Activated gamma-delta T cell treated with anti-CD3 and anti-CD28 coated beads, Interleukin-2, amount 50 U/mL, for 16 hours (primary cell): ENCODE results near the gene TRIM54.
"Not testable (repeated sequence)": the region's sequence is repeated elsewhere in the genome, so short reads cannot be mapped to it uniquely, and the experiment has no call there.

Source experiments
- DNase-seq: peaks from one replicate; pipeline ENCODE4 v3.0.0-alpha.2; 2020; ENCODE audit warnings: low read depth

The TRIM54 gene

DNA sequence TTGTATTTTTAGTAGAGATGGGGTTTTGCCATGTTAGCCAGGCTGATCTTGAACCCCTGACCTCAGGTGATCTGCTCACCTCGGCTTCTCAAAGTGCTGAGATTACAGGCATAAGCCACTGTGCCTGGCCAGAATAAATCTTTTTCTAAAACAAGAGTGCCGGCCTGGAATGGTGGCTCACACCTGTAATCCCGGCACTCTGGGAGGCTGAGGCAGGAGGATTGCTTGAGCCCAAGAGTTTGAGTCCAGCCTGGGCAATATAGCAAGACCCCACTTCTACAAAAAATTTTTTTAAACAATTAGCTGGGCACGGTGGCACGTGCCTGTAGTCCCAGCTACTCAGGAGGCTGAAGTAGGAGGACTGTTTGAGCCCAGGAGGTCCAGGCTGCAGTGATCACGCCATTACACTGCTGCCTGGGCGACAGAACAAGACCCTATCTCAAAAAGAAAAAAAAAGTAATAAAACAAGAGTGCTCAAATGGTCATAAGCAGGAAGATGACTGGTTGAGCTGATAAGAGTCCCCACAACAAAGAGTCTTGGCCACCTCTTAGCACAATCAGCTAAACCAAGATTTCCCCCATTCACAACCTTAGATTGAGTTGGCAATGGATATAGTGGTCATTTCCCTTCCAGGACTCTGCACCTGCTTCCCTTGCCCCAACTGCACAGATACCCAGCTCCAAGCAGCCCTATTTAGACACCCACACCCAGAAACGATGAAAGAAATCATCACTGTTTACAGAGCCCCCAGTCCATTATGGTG is 31.8 kb downstream of the TRIM54 start:
- DNase-seq = no peak

DNA sequence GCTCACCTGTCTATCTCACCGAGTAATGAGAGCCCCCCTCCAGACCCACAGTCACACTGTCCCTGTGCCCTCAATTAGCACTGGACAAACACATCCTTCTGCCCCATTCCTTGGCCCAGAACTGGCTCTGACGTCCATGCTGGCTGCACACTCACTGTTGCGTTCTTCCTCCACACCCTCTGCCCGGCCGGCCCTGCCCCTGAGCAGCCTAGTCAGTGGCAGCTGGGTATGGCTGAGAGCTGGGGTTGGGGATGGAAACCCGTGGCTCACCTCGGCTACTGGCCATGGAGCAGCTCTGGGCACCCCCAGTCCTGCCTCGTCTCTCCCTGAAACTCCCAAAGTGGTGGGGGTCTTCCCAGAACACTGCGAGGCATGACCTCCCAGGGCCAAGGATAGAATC is 32.5 kb downstream of the TRIM54 start:
- no peak for DNase-seq

DNA sequence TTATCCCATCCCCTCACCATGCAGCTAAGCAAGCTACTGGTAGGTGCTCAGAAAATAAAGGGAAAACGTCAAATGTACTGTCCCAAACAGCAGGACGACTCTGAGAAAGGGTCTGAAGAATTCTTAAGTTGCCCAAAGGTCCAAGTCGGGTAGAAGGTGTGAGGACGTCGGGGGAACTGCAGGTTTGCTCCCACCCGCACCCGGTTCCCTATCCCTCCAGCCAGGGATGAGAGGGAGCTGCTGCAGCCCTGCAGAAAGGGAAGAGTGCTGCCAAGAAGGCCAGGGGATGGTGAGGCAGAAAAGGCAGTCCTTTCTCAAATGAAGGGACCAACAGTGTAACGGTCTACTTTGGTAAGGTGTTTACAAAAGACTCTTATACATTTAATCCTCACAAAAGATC is 32.9 kb downstream of the TRIM54 start:
- no peak for DNase-seq

DNA sequence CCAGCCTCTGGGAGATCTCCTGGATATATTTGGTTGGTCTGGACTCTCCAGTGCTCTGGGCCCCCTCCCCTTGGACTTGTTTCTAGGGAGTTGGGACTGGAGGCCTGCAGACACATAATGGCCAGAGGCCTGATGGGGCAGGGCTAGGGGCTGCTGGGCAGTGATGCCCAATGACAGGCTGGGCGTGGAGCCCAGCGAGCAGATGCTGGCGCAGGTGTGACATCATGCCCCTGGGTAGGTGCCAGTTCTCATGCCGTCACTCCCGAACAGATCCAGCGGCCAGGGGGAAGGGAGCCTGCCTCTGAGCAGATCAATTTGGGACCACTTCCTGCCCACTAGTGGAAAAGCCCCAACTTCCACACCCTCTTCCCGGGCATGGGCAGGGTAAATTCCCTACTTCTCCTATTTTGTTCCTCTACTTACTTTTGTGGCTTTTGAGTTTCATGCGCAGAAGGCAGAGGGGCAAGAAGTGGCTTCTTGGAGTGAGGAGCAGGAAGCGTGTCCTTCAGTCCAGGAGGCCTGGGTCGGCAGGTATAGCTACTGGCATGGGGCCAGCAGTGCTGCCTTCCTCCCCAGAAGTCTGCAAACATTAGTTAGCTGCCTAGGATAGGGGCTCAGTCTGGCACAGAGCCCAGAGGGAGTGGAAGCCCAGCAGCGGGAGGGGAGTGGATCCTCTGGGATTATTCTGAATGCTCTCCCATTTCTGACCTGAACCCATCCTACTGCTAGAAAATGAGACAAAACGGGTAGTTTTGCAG is 34.6 kb downstream of the TRIM54 start:
- DNase-seq = no peak

DNA sequence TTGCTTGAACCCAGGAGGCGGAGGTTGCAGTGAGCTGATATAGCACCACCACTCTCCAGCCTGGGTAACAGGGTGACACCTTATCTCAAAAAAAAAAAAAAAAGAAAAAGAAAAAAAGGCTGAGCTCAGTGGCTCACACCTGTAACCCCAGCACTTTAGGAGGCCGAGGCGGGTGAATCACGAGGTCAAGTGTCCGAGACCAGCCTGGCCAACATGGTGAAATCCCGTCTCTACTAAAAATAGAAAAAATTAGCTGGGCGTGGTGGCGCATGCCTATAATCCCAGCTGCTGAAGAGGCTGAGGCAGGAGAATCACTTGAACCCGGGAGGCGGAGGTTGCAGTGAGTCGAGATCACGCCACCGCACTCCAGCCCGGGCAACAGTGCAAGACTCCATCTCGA is 37.6 kb downstream of the TRIM54 start:
- DNase-seq = not testable (repeated sequence)

DNA sequence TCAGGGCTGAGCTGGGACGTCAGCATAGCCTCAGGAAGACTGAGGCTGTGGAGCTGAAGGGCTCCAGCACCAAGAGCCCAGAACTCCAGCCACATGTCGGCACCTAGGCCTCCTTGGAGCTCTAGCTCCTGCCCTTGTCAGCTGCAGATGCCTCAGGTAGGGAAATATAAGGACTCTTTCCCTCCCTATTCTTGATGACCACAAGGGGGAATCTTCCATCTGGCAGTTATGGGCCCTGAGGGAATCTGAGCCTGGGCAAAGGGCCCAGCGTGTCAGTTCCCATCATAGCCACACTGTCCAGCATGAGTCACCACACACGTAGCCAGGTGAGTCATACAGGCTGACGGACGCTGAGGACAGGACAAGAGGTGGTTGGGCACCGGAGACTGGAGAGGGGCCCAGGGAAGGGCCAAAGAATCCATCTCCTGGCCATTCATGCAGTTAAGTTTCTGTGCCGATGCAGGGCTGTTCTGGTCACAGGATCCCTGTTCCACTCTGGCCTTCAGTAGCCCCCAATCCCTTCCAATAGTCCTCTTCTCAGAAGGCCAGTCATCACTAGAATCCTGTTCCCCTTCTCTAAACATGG is 38.8 kb downstream of the TRIM54 start:
- no peak for DNase-seq

DNA sequence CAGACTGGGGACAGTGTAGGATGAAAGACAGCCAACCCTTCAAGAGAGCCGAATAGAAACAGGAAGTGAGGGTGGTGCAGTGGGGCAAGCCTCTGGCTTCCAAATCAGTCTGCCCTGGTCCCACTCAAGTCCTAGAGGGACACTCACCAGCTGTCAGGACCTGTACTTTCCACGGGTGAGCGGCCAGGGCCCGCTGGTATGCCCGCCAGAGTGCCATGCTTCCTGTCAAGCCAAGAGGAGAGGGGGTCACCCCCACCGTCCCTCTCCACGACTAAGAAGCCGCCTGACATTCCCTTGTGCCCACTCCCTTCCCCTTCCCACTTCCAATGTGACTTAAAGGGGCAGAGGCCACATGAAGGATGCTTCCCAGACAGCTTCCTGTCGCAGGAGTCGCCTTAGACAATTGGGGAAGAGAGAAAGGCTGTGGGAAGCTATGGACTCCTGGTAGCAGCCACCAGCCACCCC is 40.1 kb downstream of the TRIM54 start:
- no peak for DNase-seq

DNA sequence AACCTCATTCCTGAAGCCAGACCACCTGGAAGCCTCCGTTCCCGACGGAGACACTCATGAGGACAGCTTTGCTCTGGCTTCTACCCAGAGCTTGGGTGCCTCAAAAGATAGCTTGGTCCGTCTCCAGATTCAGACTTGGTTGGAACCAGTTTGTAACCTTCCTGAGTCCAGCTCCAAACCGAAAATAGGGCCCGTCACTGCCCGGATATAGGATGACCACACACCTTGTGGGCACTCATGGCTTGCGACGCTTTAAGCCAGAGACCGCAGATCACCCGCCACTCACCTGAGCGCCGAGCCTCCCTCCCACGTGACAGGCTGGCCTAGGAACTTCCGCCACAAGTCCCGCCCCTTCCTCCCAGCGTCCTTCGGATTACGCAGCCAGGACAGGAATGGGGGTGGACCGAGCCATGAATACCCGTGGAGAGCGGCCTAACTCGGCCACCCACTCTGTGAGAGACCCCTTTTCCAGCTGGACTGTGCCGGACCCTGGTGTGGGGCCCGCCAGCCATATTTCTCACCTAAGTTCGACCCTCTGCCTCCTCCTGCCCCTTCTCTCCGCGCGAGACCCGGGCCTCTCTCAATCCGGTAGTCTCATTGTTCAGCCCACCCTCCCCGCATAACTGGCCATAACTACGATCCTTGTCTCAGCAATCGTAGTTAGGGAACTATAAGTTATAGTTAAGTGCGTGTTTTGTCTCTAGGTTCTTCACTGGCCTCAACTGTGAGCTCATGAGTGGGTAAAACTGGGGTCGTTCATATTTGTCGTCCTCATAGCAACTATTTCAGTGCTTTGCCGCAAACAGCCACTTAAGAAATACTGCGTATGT is 40.8 kb downstream of the TRIM54 start, which contains the start of gene MPV17:
TSS of gene MPV17 (minus strand) at position 332 of the 830 bp plus-strand sequence. CDS start 580 bp downstream, outside the sequence.
- peak; percentile 80 for DNase-seq

DNA sequence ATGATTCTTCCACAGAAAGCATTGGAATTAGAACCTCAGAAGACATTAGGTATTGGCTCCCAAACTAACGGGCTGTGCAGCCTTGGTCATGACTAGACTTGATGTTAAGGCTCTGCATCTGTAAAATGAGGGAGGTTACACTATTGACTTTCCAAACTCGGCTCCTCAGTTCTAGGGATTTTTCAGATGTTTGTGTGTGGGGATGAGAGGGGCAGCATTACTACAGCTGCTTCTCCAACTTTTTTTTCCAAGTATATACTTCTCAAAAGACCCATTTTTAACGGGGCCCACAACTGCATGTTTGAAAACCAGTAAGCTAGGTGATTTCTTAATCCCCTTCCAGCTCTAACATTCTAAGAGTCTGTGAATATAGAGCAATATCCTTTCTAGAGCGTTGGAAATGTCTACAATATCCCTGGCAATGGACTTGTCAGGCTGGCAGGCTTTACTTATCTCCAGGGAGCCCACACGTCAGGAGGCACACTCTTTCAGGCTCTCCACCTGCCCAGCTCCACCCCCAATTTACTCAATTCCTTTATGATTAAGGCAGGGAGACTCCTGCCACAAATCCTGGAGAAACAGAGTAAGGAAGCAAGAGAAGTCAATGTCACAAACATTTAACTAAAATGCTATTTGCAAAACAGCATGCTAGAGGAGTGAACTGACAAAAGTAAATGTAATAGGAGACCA is 41.5 kb downstream of the TRIM54 start:
- no peak for DNase-seq

DNA sequence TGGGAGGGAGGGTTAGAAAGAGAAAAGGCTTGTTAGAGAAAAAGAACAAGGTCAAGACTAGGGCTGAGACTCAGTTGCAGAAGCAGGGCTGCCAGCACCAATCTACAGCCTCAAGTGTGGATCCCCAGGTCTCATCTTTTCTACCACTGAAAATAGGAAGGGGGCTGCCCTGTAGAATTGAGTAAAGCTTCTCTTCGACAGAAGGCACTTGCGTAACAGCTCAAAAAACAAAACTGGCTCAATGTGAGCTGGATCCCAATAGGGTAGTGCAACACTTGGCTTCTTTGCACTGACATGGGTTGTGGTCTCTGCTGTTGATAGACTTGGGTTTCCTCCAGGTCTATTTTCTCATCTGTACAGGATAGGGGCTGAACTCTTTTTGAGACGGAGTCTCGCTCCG is 42.5 kb downstream of the TRIM54 start:
- DNase-seq = no peak

DNA sequence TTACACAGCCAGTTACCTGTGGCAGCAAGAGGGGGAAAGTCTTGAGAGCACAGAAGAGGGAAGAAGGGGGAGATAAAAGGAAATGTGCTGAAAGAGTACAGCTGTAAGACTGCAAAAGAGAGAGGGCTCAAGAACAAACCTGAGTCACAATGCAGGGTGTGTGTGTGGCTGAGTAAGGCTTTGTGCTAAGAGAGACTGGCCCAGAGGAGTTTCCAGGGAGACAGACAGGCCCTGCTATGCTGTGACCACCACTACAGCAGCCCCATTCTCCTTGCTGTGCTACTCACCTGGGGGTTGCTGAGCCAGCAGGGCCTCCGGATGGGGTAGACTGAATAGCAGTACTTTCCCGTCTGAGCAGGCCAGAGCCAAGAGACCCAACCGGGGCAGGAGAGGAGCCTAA is 53.1 kb downstream of the TRIM54 start:
- no peak for DNase-seq

DNA sequence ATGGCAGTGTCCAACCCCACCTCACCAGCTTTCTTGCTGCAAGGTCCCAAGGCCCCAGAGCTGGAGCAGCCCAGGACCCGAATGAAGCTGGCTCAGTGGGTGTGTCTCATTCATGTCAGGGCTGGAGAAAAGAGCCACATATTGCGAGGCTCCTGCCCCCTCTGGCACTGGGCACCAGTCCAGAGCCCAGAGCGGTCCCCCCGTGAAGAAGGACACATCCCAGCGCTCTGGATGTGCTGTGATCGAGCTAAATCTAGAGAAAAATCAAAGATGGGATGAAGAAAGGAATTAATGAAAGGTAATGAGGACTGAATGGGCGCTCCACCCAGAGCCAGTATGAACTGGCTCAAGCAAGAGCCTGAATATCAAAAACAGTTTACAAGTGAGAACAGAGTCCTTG is 53.9 kb downstream of the TRIM54 start:
- DNase-seq = no peak

DNA sequence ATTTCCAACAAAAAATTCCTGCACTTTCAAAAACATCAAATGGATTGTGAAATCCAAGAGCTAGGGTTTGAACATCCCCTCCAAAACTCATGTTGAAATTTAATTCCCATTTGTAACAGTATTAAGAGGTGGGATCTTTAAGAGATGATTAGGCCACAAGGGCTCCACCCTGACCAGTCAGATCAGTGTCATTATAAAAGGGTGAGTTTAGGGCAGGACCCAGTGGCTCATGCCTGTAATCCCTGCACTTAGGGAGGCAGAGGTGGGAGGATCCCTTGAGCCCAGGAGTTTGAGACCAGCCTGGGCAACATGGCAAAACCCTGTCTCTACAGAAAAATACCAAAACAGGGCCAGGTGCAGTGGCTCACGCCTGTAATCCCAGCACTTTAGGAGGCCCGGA is 65.4 kb downstream of the TRIM54 start:
- DNase-seq = no peak

DNA sequence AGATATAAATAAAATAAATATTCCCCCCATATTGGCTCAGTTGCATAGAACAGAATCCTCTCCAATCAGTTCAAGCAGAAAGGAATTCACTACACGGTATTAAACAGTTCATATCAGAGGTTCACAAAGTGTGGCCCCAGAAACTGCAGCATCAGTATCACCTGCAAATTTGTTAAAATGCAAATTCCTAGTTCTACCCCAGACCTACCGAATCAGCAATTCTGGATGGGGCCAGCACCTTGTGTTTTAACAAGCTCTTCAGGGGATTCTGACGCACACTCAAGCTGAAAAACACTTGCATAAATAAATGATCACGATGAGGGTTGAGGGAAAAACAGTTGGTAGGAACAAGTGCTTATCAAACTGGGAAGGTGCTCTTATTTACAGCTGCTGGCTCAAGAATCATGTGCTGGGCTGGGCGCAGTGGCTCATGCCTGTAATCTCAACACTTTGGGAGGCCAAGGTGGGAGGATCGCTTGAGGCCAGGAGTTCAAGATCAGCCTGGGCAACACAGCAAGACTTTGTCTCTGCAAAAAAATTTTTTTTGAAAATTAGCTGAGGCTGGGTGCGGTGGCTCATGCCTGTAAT is 68.0 kb downstream of the TRIM54 start:
- DNase-seq = no peak

DNA sequence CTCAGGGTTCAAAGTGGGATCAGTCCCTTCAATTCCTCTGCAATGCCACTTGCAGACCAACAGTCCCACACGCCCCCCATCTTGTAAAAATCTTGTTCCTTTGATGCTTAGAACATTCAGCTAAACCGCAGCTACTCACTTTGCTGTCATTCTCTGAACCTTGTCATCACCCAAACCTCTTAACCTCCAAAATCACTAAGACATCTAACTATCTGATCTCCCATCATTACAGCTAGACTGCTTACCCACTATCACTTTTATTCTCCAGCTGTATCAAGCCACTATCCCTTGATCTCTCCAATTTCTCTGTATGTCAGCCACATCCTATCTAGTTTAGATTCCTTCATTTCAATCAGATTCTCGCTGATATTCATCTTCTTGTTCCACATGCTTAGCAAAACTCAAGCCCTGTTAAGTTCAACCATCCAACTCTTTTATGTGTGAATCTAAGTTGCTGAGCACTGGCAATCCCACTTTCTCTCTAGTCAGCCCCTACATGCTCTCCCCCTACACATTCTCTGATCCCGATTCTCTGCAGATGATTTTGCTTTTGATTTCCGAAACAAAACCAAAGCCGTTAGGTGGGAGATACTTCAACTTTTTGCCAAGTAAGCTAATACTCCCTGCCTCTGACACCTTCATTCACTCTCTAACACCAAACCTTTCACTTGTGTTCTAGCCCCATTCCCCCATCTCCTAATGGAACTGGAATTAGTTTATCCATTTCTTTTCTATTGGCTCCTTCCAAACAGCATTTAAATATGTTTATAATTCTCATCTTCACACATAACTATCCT is 69.8 kb downstream of the TRIM54 start:
- no peak for DNase-seq

DNA sequence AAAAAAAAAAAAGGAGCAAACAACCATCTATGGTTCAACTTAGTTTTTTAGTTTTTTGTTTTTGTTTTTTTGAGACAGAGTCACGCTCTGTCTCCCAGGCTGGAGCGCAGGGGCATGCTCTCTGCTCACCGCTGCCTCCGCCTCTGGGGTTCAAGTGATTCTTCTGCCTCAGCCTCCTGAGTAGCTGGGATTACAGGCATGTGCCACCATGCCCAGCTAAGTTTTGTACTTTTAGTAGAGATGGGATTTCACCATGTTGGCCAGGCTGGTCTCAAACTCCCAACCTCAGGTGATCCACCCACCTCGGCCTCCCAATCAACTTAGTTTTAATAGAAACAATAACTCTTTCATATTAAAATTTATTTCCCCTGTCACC is 71.1 kb downstream of the TRIM54 start:
- DNase-seq = not testable (repeated sequence)

DNA sequence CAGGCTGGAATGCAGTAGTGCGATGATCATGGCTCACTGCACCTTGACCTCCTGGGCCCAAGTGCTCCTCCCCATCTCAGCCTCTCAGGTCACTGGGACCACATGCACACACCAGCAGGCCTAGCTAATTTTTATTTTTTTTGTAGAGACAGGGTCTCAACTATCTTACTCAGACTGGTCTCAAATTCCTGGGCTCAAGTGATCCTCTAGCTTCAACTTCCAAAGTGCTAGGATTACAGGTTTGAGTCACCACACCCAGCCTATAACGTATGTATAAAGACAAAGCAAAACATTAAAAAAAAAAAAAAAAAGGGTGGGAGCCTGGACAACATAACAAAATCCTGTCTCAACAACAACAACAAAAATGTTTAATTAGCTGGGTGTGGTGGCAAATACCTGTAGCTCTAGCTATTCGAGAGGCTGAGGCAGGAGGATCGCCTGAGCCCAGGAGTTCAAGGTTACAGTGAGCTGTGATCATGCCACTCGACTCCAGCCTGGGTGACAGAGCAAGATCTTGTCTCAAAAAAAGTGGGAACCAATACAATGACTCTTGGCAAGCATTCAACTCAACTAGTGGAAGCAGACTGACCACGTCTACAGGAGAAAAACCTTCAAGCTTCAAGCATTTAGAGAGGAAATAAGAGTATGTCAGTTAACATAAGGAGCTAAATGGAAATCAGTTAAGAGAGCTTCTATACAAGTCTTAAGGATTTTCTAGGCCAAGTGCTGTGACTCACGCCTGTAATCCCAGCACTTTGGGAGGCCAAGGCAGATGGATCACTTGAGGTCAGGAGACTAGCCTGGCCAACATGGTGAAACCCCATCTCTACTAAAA is 71.8 kb downstream of the TRIM54 start:
- no peak for DNase-seq

DNA sequence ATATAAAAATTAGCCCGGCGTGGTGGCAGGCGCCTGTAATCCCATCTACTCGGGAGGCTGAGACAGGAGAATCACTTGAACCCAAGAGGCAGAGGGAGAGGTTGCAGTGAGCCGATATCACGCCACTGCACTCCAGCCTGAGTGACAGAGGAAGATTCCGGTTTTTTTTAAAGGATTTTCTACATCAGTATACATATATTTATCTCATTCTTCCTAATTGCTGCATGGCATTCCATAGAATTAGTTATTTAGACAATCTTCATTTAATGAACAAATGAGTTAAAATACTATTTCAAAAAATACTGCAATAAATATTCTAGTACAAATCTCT is 72.3 kb downstream of the TRIM54 start:
- DNase-seq = no peak

DNA sequence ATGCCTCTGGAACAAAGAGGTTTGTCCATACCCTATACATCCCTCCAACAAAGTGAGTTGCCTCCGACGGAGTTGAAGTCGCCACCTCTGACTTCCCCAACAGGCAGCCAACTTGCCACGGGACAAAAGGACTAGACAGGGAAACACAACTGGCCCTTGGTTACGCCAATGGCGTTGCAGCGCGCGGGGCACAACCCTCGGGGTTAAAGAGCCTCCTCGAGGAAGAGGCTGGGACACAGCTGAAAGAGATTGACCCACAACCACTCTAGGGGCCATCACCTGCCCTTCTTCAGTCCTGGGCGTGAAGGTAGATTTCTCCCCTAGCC is 73.8 kb downstream of the TRIM54 start:
- DNase-seq = no peak
